SK-N-SH (cell line): ENCODE results near the gene ADAMTS6. TPM values are rescaled to one million over a fixed set of nuclear protein-coding genes. Genes with fewer than 3 reads are reported as not detected.

Source experiments
- CTCF ChIA-PET: fragments of 300-600, 350-600 bp; formaldehyde crosslinking; extraction: SDS; loops from one replicate; lab custom pipeline; 2021; lab: Yijun Ruan, JAX
- POLR2A ChIA-PET: fragments of 350-600 bp; sonication (Branson Sonifier 250); formaldehyde crosslinking; extraction: SDS; loops from one replicate; lab custom pipeline; 2020; ENCODE audit warnings: antibody characterized with exemption, inconsistent platforms; lab: Yijun Ruan, JAX
- DNase-seq: peaks from one replicate; pipeline ENCODE4 v3.0.0; 2012
- H2AFZ ChIP-seq: fragments of 200-600 bp; sonication (generic); 2 replicates; pipeline ENCODE4 v1.8.1; 2016; ENCODE audit warnings: antibody characterized with exemption, mild to moderate bottlenecking, low read depth
- H3F3A ChIP-seq: fragments of 200-600 bp; sonication (generic); replicated peaks from 2 replicates; pipeline ENCODE3; 2016; ENCODE audit warnings: antibody characterized with exemption, mild to moderate bottlenecking; ENCODE audit not compliant: insufficient read depth
- H3K27ac ChIP-seq, 2 experiments: fragments of 200-500 bp in 1 of 2; fragments of 200-600 bp in 1 of 2; sonication (Bioruptor generic) in 1 of 2; sonication (generic), shearing (Covaris generic) in 1 of 2; 2 replicates each; pipeline versions ENCODE4 v1.5.1 to v1.6.1; 2014 to 2016; ENCODE audit warnings: low read depth in 2 of 2, inconsistent platforms in 1 of 2, low read length in 1 of 2, mild to moderate bottlenecking in 1 of 2, mixed read lengths in 1 of 2
- H3K27me3 ChIP-seq: fragments of 200-600 bp; sonication (generic), shearing (Covaris generic); 2 replicates; pipeline ENCODE4 v1.6.1; 2016; ENCODE audit warnings: mixed run types; ENCODE audit not compliant: insufficient read depth
- H3K36me3 ChIP-seq, 2 experiments: fragments of 200-500 bp in 1 of 2; fragments of 200-600 bp in 1 of 2; sonication (Bioruptor generic) in 1 of 2; sonication (generic) in 1 of 2; replicated peaks in 1 of 2; 2 replicates each; pipeline versions ENCODE3 to v1.5.1; 2014 to 2016; ENCODE audit warnings: low read length in 1 of 2, mild to moderate bottlenecking in 1 of 2; ENCODE audit not compliant: insufficient read depth in 2 of 2, control insufficient read depth in 1 of 2
- H3K4me1 ChIP-seq, 2 experiments: fragments of 200-500 bp in 1 of 2; fragments of 200-600 bp in 1 of 2; sonication (Bioruptor generic) in 1 of 2; sonication (generic), shearing (Covaris generic) in 1 of 2; 2 replicates each; pipeline versions ENCODE4 v1.5.1 to v1.6.1; 2014 to 2016; ENCODE audit warnings: low read depth in 1 of 2, low read length in 1 of 2, mixed run types in 1 of 2; ENCODE audit not compliant: insufficient read depth in 2 of 2, control insufficient read depth in 1 of 2
- H3K4me2 ChIP-seq: fragments of 200-600 bp; sonication (generic), shearing (Covaris generic); 2 replicates; pipeline ENCODE4 v1.6.1; 2017; ENCODE audit warnings: mixed run types
- H3K4me3 ChIP-seq, 2 experiments: fragments of 200-500 bp in 1 of 2; fragments of 200-600 bp in 1 of 2; sonication (Bioruptor generic) in 1 of 2; sonication (generic), shearing (Covaris generic) in 1 of 2; 2 replicates each; pipeline versions ENCODE4 v1.5.1 to v1.8.1; 2014 to 2016; ENCODE audit warnings: low read depth in 2 of 2, inconsistent platforms in 1 of 2, low read length in 1 of 2, mild to moderate bottlenecking in 1 of 2, mixed read lengths in 1 of 2, moderate library complexity in 1 of 2
- H3K79me2 ChIP-seq: fragments of 200-600 bp; sonication (generic); 2 replicates; pipeline ENCODE4 v1.8.1; 2017; ENCODE audit warnings: mild to moderate bottlenecking; ENCODE audit not compliant: insufficient read depth
- H3K9ac ChIP-seq: fragments of 200-600 bp; sonication (generic); 2 replicates; pipeline ENCODE4 v1.6.1; 2017; ENCODE audit warnings: mixed run types
- H3K9me2 ChIP-seq: fragments of 200-600 bp; sonication (generic); 2 replicates; pipeline ENCODE4 v1.6.1; 2017; ENCODE audit warnings: mixed run types
- H3K9me3 ChIP-seq: fragments of 200-600 bp; sonication (generic); 2 replicates; pipeline ENCODE4 v1.6.1; 2017; ENCODE audit warnings: mixed run types, mild to moderate bottlenecking, moderate library complexity
- H4K20me1 ChIP-seq: fragments of 200-600 bp; sonication (generic); 2 replicates; pipeline ENCODE4 v1.6.1; 2017; ENCODE audit warnings: mild to moderate bottlenecking, mixed run types; ENCODE audit not compliant: insufficient read depth
- CHD2 ChIP-seq: fragments of 150-350 bp; IDR thresholded peaks from 2 replicates; pipeline ENCODE4 v1.6.1; 2018; ENCODE audit warnings: low read length; ENCODE audit not compliant: partially characterized antibody
- ELF1 ChIP-seq: IDR thresholded peaks from 2 replicates; pipeline ENCODE4 v1.4.0; 2012
- EP300 ChIP-seq, 2 experiments: IDR thresholded peaks; 2 replicates each; pipeline versions ENCODE4 v1.4.0 to v1.6.1; 2012; ENCODE audit warnings: borderline replicate concordance in 1 of 2, low read depth in 1 of 2, low read length in 1 of 2
- EZH2phosphoT487 ChIP-seq: fragments of 200-600 bp; sonication (generic); IDR thresholded peaks from 2 replicates; pipeline ENCODE4 v1.6.1; 2017; ENCODE audit warnings: low read depth, mixed run types, mild to moderate bottlenecking, antibody characterized with exemption, moderate library complexity, borderline replicate concordance
- FOSL2 ChIP-seq: IDR thresholded peaks from 2 replicates; pipeline ENCODE4 v1.4.0; 2012; ENCODE audit warnings: low read depth, mild to moderate bottlenecking, moderate library complexity, borderline replicate concordance
- FOXJ3 ChIP-seq: sonication (generic); formaldehyde crosslinking; IDR thresholded peaks from 2 replicates; pipeline ENCODE4 v1.5.1; 2020; ENCODE audit warnings: mild to moderate bottlenecking, missing genetic modification reagents
- FOXM1 ChIP-seq: IDR thresholded peaks from 2 replicates; pipeline ENCODE4 v1.4.0; 2012; ENCODE audit warnings: low read depth, mild to moderate bottlenecking
- GABPA ChIP-seq: IDR thresholded peaks from 2 replicates; pipeline ENCODE4 v1.4.0; 2012; ENCODE audit warnings: low read depth, mild to moderate bottlenecking
- GATA2 ChIP-seq: sonication (generic); formaldehyde crosslinking; IDR thresholded peaks from 2 replicates; pipeline ENCODE4 v1.5.0; 2020; ENCODE audit warnings: mild to moderate bottlenecking, missing genetic modification reagents
- IRF3 ChIP-seq: fragments of 150-350 bp; IDR thresholded peaks from 2 replicates; pipeline ENCODE4 v1.6.1; 2016; ENCODE audit warnings: mild to moderate bottlenecking, low read depth, low read length
- JUND ChIP-seq: IDR thresholded peaks from 2 replicates; pipeline ENCODE4 v1.4.0; 2012
- MAX ChIP-seq: IDR thresholded peaks from 2 replicates; pipeline ENCODE4 v1.4.0; 2012; ENCODE audit warnings: low read depth
- MEF2A ChIP-seq: IDR thresholded peaks from 2 replicates; pipeline ENCODE4 v1.4.0; 2012; ENCODE audit warnings: low read depth, borderline replicate concordance
- MXI1 ChIP-seq: IDR thresholded peaks from 2 replicates; pipeline ENCODE4 v1.6.1; 2012; ENCODE audit warnings: mild to moderate bottlenecking, low read depth, low read length, improper control_type of control experiment
- NFIC ChIP-seq: IDR thresholded peaks from 2 replicates; pipeline ENCODE4 v1.4.0; 2012; ENCODE audit warnings: borderline replicate concordance
- NRF1 ChIP-seq: IDR thresholded peaks from 2 replicates; pipeline ENCODE4 v1.6.1; 2012; ENCODE audit warnings: low read depth, mild to moderate bottlenecking, low read length
- PBX3 ChIP-seq: IDR thresholded peaks from 2 replicates; pipeline ENCODE4; 2012
- POLR2AphosphoS5 ChIP-seq: IDR thresholded peaks from 2 replicates; pipeline ENCODE4 v1.6.1; 2012; ENCODE audit warnings: low read depth, low read length
- RAD21 ChIP-seq: IDR thresholded peaks from 2 replicates; pipeline ENCODE4 v1.6.1; 2012; ENCODE audit warnings: mild to moderate bottlenecking, low read length
- REST ChIP-seq: IDR thresholded peaks from 2 replicates; pipeline ENCODE4 v1.6.1; 2012; ENCODE audit warnings: mild to moderate bottlenecking, low read depth, low read length, moderate library complexity
- RFX5 ChIP-seq: IDR thresholded peaks from 2 replicates; pipeline ENCODE4 v1.6.1; 2012; ENCODE audit warnings: mild to moderate bottlenecking, improper control_type of control experiment, low read length
- SIN3A ChIP-seq: IDR thresholded peaks from 2 replicates; pipeline ENCODE4 v1.6.1; 2012; ENCODE audit warnings: low read depth, mild to moderate bottlenecking, low read length, moderate library complexity, borderline replicate concordance
- TAF1 ChIP-seq: IDR thresholded peaks from 2 replicates; pipeline ENCODE4 v1.6.1; 2012; ENCODE audit warnings: low read depth, mild to moderate bottlenecking, low read length, moderate library complexity, borderline replicate concordance
- TCF12 ChIP-seq: IDR thresholded peaks from 2 replicates; pipeline ENCODE4 v1.4.0; 2012
- TEAD4 ChIP-seq: IDR thresholded peaks from 2 replicates; pipeline ENCODE4 v1.4.0; 2012; ENCODE audit warnings: mild to moderate bottlenecking, borderline replicate concordance; ENCODE audit not compliant: insufficient read depth
- USF1 ChIP-seq: IDR thresholded peaks from 2 replicates; pipeline ENCODE4 v1.4.0; 2012; ENCODE audit warnings: low read depth, borderline replicate concordance
- USF2 ChIP-seq: fragments of 150-350 bp; IDR thresholded peaks from 2 replicates; pipeline ENCODE4 v1.6.1; 2017; ENCODE audit warnings: antibody characterized with exemption, low read length, low read depth, borderline replicate concordance
- WGBS: methylation state at CpG from one replicate; pipeline ENCODE4 v1.1.6; 2017; ENCODE audit warnings: low lambda C conversion rate; 5-methylcytosine and 5-hydroxymethylcytosine counted together
- polyA plus RNA-seq, 3 experiments: library from polyadenylated mRNA; depleted of rRNA; stranded (reverse); fragments of >200 nt; gene quantifications; 2 replicates each; pipeline ENCODE4 v1.2.3, GENCODE V29; 2012

The ADAMTS6 gene
- polyA plus RNA-seq, 1 of the 3 experiments (the other 2 are of a cell fraction) = 15.0 TPM

- H4K20me1 ChIP-seq = no peaks in the 10 kb centered on the region
- peak overlapping the region in 1 of 2 experiments; percentile 70; a peak in 2 of 4 replicates for H3K27ac ChIP-seq
- CTCF ChIA-PET = interaction anchor here (1.1 kb wide), 1 partner anchor 9 kb away, joined by 3 read pairs; no protein-coding TSS in a partner anchor
- no peaks in the 10 kb centered on the region for H3K27me3 ChIP-seq
- H3F3A ChIP-seq = peaks cover 29% of the 10 kb centered on the region
- no peak overlapping the region for H2AFZ ChIP-seq
- WGBS = 73% methylated on average over 10 of the region's 10 CpGs
- no peaks in the 10 kb centered on the region for H3K9me3 ChIP-seq
- H3K4me1 ChIP-seq = peaks cover 0 to 18% of the 10 kb centered on the region in 2 experiments; a peak in 2 of 4 replicates
- no peaks in the 10 kb centered on the region for H3K9me2 ChIP-seq
- H3K79me2 ChIP-seq = peaks cover 8% of the 10 kb centered on the region; the same call in 1 of the 2 replicates
- H3K4me2 ChIP-seq = no peak overlapping the region
- H3K36me3 ChIP-seq = peaks cover 0 to 17% of the 10 kb centered on the region in 2 experiments
- H3K9ac ChIP-seq = no peak overlapping the region
- H3K4me3 ChIP-seq = no peak overlapping the region
- POLR2A ChIA-PET = no interaction called here
- no peak for DNase-seq
- TF ChIP-seq FOXM1 = no peak
- TF ChIP-seq GABPA = no peak
- no peak for TF ChIP-seq FOXJ3 (CRISPR knock-in tag)
- TF ChIP-seq MAX = no peak
- TF ChIP-seq TAF1 = no peak
- no peak for TF ChIP-seq SIN3A
- TF ChIP-seq RFX5 = no peak
- no peak for TF ChIP-seq USF2
- TF ChIP-seq FOSL2 = peak; percentile 68; the same call in 1 of the 2 replicates
- TF ChIP-seq RAD21 = no peak
- peak; percentile 40; the same call in 1 of the 2 replicates for TF ChIP-seq POLR2AphosphoS5
- no peak for TF ChIP-seq MEF2A
- TF ChIP-seq GATA2 (CRISPR knock-in tag) = no peak
- 0 out of 2 replicates have a peak, but pooled peaks have one; percentile 34 for TF ChIP-seq PBX3
- TF ChIP-seq EZH2phosphoT487 = no peak
- TF ChIP-seq REST = no peak
- peak in 1 of 2 experiments; percentile 28; a peak in 1 of 4 replicates for TF ChIP-seq EP300 (IDR thresholded peaks at IDR 0.05; ENCODE audit: borderline replicate concordance in 1 of 2, low read depth in 1 of 2, low read length in 1 of 2)
- no peak for TF ChIP-seq ELF1
- no peak for TF ChIP-seq IRF3
- TF ChIP-seq NFIC = no peak
- no peak for TF ChIP-seq TEAD4
- 0 out of 2 replicates have a peak, but pooled peaks have one; percentile 24 for TF ChIP-seq JUND
- TF ChIP-seq MXI1 = no peak
- no peak for TF ChIP-seq NRF1
- TF ChIP-seq TCF12 = peak; percentile 54
- TF ChIP-seq USF1 = no peak
- no peak for TF ChIP-seq CHD2
Measured at GRCh38 chr5:65163698-65164097, 318.0 kb downstream of the ADAMTS6 start.
